Stimulated activated CD8-positive, alpha-beta memory T cell treated with anti-CD3 and anti-CD28 coated beads, Interleukin-7, amount 100 ng/mL, for 1 hour (primary cell): ENCODE measurements around the gene NPBWR2.
"Not testable (repeated sequence)": the region's sequence is repeated elsewhere in the genome, so short reads cannot be mapped to it uniquely, and the experiment has no call there.

Experiments
- DNase-seq, 2 donors: peaks; one replicate each; pipeline ENCODE4 v3.0.0-alpha.2; 2020; ENCODE audit warnings: low read depth in 2 of 2

NPBWR2 gene

GRCh38 chr20:64143018-64143801, 35.8 kb upstream of the NPBWR2 start:
- DNase-seq, result no peak

DNA sequence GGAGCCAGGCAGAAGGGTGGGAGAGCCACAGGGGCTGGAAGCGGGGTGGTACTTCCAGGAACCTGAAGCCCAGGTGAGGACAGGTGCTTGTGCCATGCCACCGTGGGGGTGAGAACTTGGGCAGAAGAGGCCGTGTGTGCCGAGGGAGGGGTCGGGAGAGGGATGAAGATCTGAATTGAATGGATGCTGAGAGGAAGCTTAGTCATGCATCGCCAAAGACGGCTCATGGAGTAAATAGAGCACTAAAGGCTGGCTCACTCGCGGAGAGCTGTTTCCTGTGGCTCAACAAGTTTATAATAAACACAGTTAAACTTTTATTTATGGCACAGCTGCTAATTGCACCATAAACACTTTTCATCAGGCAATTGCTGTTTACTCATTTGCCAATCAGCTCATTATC, 35.2 kb upstream of the NPBWR2 start:
- DNase-seq, result no peak

- no peak for DNase-seq
Measured at GRCh38 chr20:64140956-64141355, 33.6 kb upstream of the NPBWR2 start.

GRCh38 chr20:64140061-64140931, 32.9 kb upstream of the NPBWR2 start:
- DNase-seq, result no peak

DNA sequence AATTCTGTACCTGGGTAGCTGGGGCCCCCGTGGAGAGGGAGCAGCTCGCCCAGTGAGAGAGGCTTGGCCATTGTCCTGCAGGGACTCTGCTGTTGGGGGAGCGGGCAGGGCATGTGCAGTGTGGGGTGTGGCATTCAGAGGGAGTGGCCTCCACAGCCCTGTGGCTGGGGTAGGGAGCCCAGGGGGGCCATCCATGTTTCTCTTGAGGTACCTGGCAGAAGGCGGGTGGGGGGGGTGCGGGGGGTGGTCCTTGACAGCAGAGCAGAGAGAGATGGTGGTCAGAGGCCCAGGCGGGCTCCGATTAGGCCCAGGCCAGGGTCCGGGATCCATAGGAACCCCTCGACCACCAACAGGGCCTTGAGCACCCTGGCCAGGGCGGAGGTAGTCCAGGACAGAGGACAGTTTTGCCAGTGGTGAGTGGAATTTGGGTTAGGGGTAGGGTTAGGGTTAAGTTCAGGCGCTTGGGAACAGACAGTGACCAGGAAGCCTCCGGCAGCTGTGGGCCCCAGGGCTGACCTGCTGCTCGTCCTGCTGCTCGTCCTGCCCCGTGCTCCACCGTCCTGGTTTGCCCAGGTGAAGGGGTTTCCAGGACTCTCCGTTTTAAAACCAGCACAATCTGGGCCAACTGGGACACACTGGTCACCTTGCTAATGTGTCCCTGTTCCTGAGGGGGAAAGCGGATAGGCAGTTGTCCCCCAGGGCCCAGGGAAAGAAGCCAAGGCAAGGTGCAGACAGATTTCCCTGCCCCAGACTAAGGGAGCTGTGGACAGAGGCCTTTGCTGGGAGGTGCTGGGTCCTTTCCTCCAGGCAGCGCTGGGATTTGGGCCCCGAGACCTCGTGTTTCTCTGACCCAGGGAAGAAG, 32.1 kb upstream of the NPBWR2 start:
- DNase-seq, result no peak

DNA sequence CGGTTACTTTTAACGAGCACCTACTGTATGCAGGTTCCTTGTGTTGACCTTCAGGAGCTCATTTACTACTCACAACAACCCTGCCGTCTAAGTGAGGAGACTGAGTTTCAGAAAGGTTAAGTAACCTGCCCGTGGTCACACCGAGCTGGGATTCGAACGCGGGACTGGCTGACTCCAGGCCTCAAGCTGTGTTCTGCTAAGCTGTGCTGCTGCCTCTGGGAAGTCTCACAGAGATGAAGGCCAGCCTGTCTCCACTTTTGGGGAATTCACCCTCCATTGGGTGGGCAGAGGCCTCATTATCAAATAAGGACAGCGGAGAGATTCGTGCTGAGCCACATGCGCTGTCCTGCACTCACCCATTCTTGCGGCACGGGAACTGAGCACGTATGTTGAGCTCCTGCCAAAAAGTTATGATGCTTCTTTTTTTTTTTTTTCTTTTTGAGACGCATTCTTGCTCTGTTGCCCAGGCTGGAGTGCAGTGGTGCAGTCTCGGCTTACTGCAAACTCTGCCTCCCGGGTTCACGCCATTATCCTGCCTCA, 31.0 kb upstream of the NPBWR2 start:
- no peak for DNase-seq

DNA sequence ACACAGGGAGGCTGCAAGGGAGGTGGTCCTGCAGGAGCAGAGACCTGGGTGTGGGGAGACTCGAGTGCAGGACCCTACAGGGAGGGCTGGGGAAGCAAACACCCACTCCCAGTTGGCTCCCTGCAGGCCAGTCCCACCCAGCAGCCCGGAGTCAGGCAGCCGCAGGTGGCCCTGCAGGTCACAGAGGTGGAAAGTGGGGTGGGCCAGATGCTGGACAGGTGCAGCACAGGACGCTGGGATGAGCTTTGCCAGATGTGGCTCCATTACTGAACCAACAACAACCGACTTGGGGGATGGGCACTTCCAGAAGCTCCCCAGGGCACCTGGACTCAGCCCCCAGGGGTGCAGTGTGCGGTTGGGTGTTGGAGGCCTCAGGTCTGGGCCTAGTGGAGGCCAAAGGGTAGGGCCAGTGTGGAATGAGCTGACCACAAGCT, 30.2 kb upstream of the NPBWR2 start:
- no peak for DNase-seq

DNA sequence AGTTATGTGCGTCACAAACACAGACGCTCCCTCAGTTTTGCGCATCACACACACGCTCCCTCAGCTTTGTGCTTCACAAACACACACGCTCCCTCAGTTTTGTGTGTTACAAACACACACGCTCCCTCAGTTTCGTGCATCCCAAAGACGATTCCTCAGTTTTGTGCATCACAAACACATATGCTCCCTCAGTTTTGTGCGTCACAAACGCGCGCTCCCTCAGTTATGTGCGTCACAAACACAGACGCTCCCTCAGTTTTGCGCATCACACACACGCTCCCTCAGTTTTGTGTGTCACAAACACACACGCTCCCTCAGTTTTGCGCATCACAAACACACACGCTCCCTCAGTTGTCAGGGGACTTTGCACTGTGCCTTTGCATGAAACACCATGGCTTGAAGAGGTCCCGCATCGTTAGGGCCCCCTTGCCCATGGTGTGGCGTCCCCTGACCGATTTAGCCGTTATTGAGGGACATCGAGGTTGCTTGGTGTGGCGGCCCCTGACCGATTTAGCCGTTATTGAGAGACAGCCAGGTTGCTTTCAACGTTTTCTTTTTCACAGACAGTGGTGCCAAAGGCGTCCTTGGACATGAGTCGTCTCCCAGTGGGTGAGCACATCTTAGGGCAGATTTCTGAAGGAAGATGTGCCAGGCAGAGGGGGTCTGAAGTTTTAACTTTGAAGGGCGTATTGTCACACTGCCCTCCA, 28.8 kb upstream of the NPBWR2 start:
- DNase-seq, result no peak

GRCh38 chr20:64134744-64135143, 27.4 kb upstream of the NPBWR2 start:
- DNase-seq, result not testable (repeated sequence)

DNA sequence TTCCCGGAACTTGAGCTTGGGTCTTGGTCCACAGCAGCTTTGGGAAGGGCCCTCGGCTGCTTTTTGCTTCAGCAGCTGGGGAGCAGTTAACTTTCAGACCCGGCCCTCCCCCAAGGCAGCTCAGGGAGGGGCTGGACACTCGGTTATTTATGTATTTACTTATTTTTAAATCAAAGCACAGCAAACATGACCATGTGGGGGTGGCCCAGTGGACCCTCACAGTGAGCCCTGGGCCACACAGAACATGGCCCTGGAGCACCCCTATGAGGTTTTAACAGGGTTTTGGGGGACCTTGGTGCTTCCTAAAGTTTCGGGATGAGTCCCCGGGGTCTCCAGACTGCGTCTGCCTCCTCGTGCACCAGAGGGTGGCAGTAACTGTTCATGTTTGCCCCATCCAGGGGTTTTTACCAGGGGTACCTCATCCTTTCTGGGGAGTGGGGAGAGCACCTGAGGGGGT, 26.6 kb upstream of the NPBWR2 start:
- DNase-seq, result no peak

- no peak for DNase-seq
Measured at GRCh38 chr20:64131406-64131805, 24.0 kb upstream of the NPBWR2 start.

GRCh38 chr20:64130876-64131275, 23.5 kb upstream of the NPBWR2 start:
- DNase-seq, result no peak

DNA sequence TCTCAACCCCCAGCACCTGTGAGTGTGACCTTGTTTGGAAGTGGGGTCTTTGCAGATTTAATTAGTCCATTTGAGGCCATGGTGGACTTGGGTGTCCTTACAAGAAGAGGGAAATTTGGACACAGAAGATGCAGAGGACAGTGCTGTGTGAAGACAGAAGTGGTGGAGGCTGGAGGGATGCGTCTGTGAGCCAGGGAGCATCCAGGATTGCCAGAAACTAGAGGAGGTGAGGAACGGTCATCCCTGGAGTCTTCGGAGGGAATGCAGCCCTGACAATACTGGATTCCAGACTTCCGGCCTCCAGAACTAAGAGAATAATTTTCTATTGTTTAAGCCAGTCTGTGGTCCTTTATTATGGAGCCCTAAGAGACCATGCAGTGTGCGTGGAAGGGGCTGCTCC, 22.9 kb upstream of the NPBWR2 start:
- DNase-seq, result no peak

DNA sequence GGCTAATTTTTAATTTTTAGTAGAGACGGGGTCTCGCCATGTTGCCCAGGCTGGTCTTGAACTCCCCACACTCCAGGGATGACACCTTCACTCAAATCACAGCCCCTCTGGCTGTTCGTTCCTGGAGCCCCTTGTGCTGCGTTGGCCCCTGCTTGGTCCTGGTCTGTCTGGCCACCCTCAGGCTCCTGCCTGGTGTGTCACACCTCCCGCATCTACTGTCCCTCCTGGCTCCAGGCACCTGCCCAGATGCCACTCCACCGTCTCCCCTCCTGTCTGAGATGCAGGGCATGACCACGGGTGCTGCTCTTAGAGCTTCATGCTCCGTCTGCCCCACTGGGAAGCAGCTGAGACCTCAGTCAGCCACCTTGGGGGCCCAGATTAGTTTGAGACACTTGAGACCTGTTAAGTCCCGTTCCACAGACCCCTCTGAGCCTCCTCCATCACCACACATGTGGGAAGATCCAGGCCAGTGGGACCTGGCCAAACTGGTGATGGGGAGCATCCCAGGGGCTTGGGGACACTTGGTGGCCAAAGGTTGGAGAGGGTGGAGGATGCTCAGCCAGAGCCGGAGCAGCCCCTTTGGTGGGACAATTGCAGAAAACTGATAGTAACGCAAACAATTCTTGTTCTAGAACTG, 21.9 kb upstream of the NPBWR2 start:
- no peak for DNase-seq

- not testable (repeated sequence) for DNase-seq
Measured at GRCh38 chr20:64123517-64123916, 16.2 kb upstream of the NPBWR2 start.

- DNase-seq, result not testable (repeated sequence)
Measured at GRCh38 chr20:64122927-64123326, 15.6 kb upstream of the NPBWR2 start.

DNA sequence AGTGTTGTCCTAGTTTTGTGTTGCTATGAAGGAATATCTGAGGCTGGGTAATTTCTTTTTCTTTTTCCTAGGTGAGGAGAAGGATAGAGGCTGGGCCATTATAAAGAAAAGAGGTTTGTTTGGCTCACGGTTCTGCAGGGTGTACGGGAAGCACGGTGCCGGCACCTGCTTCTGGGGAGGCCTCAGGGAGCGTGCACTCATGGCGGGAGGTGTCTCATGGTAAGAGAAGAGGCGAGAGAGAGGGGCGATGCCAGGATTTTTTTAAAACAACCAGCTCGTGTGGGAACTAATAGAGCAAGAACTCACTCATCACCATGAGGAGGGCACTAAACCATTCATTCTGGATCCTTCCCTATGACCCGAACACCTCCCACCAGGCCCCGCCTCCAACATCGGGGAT, 14.2 kb upstream of the NPBWR2 start:
- no peak for DNase-seq

DNA sequence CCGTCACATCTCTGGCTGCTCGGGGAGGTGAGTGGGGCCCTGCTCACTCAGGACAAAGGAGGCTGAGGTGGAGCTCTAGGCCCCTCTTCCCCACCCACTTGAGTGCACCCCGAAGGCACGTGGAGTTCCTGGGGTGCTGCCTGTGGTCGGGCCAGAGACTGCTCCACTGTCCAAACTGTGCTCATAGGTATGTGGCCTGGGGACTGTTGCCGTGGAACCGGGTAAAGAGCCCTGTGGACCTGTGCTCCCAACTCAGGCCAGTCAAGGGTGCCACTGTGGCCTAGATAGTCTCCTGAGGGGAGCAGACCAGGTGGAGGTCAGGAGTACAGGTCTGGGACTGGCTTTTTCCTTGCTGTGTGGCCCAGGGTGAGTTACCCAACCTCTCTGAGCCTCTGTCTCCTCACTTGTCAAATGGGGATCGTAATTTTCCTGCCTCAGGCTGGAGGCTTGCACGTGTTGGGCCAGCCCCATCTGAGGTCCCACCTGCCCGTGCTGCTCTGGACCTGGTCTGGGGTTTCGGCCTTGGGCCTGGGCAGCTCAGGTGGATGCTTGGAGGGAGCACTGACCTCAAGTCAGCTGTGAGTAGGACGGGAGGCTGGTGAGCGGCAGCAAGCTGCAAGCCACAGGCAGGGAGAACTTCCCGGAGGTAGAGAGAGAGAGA, 12.4 kb upstream of the NPBWR2 start:
- no peak for DNase-seq

DNA sequence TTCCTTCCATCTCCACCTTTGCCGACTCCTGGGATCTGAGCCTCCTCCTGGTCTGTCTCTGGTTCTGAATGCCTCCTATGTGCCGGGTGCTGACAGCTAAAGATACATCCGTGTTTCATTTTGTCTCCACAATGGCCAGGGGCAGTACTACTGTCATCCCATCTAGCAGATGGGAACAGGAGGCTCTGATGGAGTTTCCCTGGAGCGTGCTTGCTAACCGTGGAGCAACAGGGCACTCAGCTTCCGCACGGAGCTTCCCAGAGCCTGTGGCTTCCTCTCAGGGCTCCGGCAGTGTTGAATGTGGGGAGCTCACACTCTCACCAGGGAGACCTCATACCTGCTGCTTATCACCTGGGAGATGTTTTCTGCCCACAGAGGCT, 11.9 kb upstream of the NPBWR2 start:
- no peak for DNase-seq

DNA sequence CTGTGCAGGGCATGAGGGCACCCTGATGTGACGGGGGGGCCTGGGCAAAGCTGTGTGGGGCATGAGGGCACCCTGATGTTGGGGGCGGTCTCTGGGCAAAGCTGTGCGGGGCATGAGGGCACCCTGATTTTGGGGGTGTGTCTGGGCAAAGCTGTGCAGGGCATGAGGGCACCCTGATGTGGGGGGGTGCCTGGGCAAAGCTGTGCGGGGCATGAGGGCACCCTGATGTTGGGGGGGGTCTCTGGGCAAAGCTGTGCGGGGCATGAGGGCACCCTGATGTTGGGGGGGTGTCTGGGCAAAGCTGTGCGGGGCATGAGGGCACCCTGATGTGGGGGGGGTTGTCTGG, 10.0 kb upstream of the NPBWR2 start:
- DNase-seq, result not testable (repeated sequence)
